ENCODE measurements around the gene GADD45GIP1.
"Not testable (repeated sequence)": the region's sequence is repeated elsewhere in the genome, so short reads cannot be mapped to it uniquely, and the experiment has no call there.

GADD45GIP1 gene

GRCh38 chr19:12991296-12991695 is 34.3 kb upstream of the GADD45GIP1 start:
- in situ Hi-C loops (cut with HindIII; ENCODE audit: low pct_ligation_motif_present, low pct_unique_long_range_greater_than_20kb, low sequenced_read_pairs): no loop called here
- DNase-seq: no peak

GRCh38 chr19:12990853-12991252 is 33.8 kb upstream of the GADD45GIP1 start:
- in situ Hi-C loops (cut with HindIII; ENCODE audit: low pct_ligation_motif_present, low pct_unique_long_range_greater_than_20kb, low sequenced_read_pairs): no loop called here
- no peak for DNase-seq

GRCh38 chr19:12990431-12990830 is 33.4 kb upstream of the GADD45GIP1 start:
- in situ Hi-C loops (cut with HindIII; ENCODE audit: low pct_ligation_motif_present, low pct_unique_long_range_greater_than_20kb, low sequenced_read_pairs): no loop called here
- no peak for DNase-seq

GRCh38 chr19:12987781-12988180 is 30.8 kb upstream of the GADD45GIP1 start:
- DNase-seq: no peak

GRCh38 chr19:12987190-12987589 is 30.2 kb upstream of the GADD45GIP1 start:
- in situ Hi-C loops (cut with HindIII; ENCODE audit: low pct_ligation_motif_present, low pct_unique_long_range_greater_than_20kb, low sequenced_read_pairs): no loop called here

More at GRCh38 chr19:12987781-12988180, 30.8 kb upstream of the GADD45GIP1 start:
- in situ Hi-C loops (cut with HindIII; ENCODE audit: low pct_ligation_motif_present, low pct_unique_long_range_greater_than_20kb, low sequenced_read_pairs): no loop called here

GRCh38 chr19:12986726-12987125 is 29.7 kb upstream of the GADD45GIP1 start:
- in situ Hi-C loops (cut with HindIII; ENCODE audit: low pct_ligation_motif_present, low pct_unique_long_range_greater_than_20kb, low sequenced_read_pairs): no loop called here
- no peak for DNase-seq

More at GRCh38 chr19:12987190-12987589, 30.2 kb upstream of the GADD45GIP1 start:
- no peak for DNase-seq

- in situ Hi-C loops (cut with HindIII; ENCODE audit: low pct_ligation_motif_present, low pct_unique_long_range_greater_than_20kb, low sequenced_read_pairs): no loop called here
- no peak for DNase-seq
Measured at GRCh38 chr19:12985049-12985776, 28.2 kb upstream of the GADD45GIP1 start.

GRCh38 chr19:12984683-12985048 is 27.6 kb upstream of the GADD45GIP1 start:
- in situ Hi-C loops (cut with HindIII; ENCODE audit: low pct_ligation_motif_present, low pct_unique_long_range_greater_than_20kb, low sequenced_read_pairs): no loop called here
- no peak for DNase-seq

- in situ Hi-C loops (cut with HindIII; ENCODE audit: low pct_ligation_motif_present, low pct_unique_long_range_greater_than_20kb, low sequenced_read_pairs): no loop called here
Measured at GRCh38 chr19:12984143-12984627, 27.2 kb upstream of the GADD45GIP1 start.

GRCh38 chr19:12983542-12984142 is 26.6 kb upstream of the GADD45GIP1 start:
- DNase-seq: peak; percentile 74
- in situ Hi-C loops (cut with HindIII; ENCODE audit: low pct_ligation_motif_present, low pct_unique_long_range_greater_than_20kb, low sequenced_read_pairs): no loop called here

More at GRCh38 chr19:12984143-12984627, 27.2 kb upstream of the GADD45GIP1 start:
- DNase-seq: no peak

- in situ Hi-C loops (cut with HindIII; ENCODE audit: low pct_ligation_motif_present, low pct_unique_long_range_greater_than_20kb, low sequenced_read_pairs): no loop called here
- no peak for DNase-seq
Measured at GRCh38 chr19:12983091-12983490, 26.1 kb upstream of the GADD45GIP1 start.

GRCh38 chr19:12982648-12983047 is 25.6 kb upstream of the GADD45GIP1 start:
- no peak for DNase-seq
- in situ Hi-C loops (cut with HindIII; ENCODE audit: low pct_ligation_motif_present, low pct_unique_long_range_greater_than_20kb, low sequenced_read_pairs): no loop called here

- in situ Hi-C loops (cut with HindIII; ENCODE audit: low pct_ligation_motif_present, low pct_unique_long_range_greater_than_20kb, low sequenced_read_pairs): no loop called here
- no peak for DNase-seq
Measured at GRCh38 chr19:12979974-12980373, 23.0 kb upstream of the GADD45GIP1 start.

GRCh38 chr19:12976109-12976508 is 19.1 kb upstream of the GADD45GIP1 start:
- in situ Hi-C loops (cut with HindIII; ENCODE audit: low pct_ligation_motif_present, low pct_unique_long_range_greater_than_20kb, low sequenced_read_pairs); DNase-seq: not testable (repeated sequence)

- DNase-seq: no peak
- in situ Hi-C loops (cut with HindIII; ENCODE audit: low pct_ligation_motif_present, low pct_unique_long_range_greater_than_20kb, low sequenced_read_pairs): no loop called here
Measured at GRCh38 chr19:12975221-12975741, 18.3 kb upstream of the GADD45GIP1 start.

GRCh38 chr19:12974301-12975220 is 17.5 kb upstream of the GADD45GIP1 start:
- in situ Hi-C loops (cut with HindIII; ENCODE audit: low pct_ligation_motif_present, low pct_unique_long_range_greater_than_20kb, low sequenced_read_pairs): no loop called here
- no peak for DNase-seq

GRCh38 chr19:12973236-12973635 is 16.2 kb upstream of the GADD45GIP1 start:
- in situ Hi-C loops (cut with HindIII; ENCODE audit: low pct_ligation_motif_present, low pct_unique_long_range_greater_than_20kb, low sequenced_read_pairs): no loop called here

GRCh38 chr19:12970070-12970820 is 13.2 kb upstream of the GADD45GIP1 start:
- in situ Hi-C loops (cut with HindIII; ENCODE audit: low pct_ligation_motif_present, low pct_unique_long_range_greater_than_20kb, low sequenced_read_pairs): no loop called here
- no peak for DNase-seq

More at GRCh38 chr19:12973236-12973635, 16.2 kb upstream of the GADD45GIP1 start:
- DNase-seq: no peak

Measured in ACHN (cell line).